Measurements from ENCODE around the gene ARID5B. TPM values are rescaled to one million over a fixed set of nuclear protein-coding genes. Genes with fewer than 3 reads are reported as not detected.

The ARID5B gene
- total RNA-seq, 1 experiment from 2014 or later: 0.04 TPM

DNA sequence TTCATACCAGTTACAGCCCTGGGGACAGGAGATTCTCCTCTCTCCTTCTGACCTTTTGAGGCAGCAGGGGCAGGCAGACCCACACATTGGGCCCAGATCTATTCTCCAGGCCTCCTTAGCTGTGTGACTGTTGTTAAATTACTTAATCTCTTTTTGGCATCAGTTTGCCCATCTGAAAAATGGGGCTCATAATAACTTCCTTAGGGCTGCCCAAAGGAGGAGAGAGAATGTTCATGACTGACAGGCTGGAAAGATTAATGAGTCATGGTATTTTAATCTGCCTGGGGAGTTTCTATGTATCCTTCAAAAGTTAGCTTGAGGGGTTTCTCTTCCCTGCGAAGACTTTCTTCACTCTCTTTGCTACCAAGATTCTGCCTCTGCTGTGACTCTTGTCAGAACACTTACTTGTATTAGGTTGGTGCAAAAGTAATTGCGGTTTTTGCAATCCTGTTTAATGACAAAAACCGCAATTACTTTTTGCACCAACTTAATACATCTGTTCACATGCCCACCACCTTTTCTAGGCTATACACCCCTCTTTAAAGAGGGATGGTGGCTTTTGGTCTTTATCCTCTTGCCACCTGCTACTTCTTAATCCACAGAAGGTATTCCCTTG lies 83.4 kb downstream of the ARID5B start:
- WGBS (ENCODE audit: extremely low coverage, insufficient read length, low lambda C conversion rate): no CpG with 5 or more reads among the region's 3 CpGs
- no peak overlapping the region for H4K8ac ChIP-seq (replicated peaks; ENCODE audit: insufficient read length, low read depth, low read length)
- no peak overlapping the region for H3K14ac ChIP-seq (ENCODE audit: insufficient read depth, low read length)
- no peaks in the 10 kb centered on the region for H3K9me3 ChIP-seq (ENCODE audit: control insufficient read depth, low read depth, low read length)
- H2BK15ac ChIP-seq (ENCODE audit: low read depth, low read length): no peak overlapping the region
- H3T11ph ChIP-seq (ENCODE audit: low read length): no peak overlapping the region
- no peak overlapping the region for H2AK5ac ChIP-seq (ENCODE audit: insufficient read length, low read length)
- no peak overlapping the region for H2BK20ac ChIP-seq (ENCODE audit: low read depth, low read length, poor library complexity, severe bottlenecking)
- H3K79me1 ChIP-seq (ENCODE audit: insufficient read depth, low read depth, low read length, poor library complexity, severe bottlenecking): no peaks in the 10 kb centered on the region
- Mint-ChIP-seq H3K4me3 (no peak overlapping the region), H3K36me3 (ENCODE audit: insufficient read depth in 1 of 3, low read depth in 3 of 3) (no peaks in the 10 kb centered on the region), H3K4me1 (peaks cover 36 to 42% of the 10 kb centered on the region in 2 experiments), H3K27me3 (ENCODE audit: low read depth) (no peaks in the 10 kb centered on the region), H3K27ac (no peak overlapping the region), H3K9me3 (no peaks in the 10 kb centered on the region; a peak in 1 of 5 replicates)
- no peak overlapping the region for H3K18ac ChIP-seq (ENCODE audit: insufficient read length, low read depth, low read length)
- H3K23me2 ChIP-seq (ENCODE audit: insufficient read length, low read depth, low read length, poor library complexity, severe bottlenecking): no peaks in the 10 kb centered on the region
- no peak overlapping the region for H4K91ac ChIP-seq (ENCODE audit: insufficient read length, low read depth, low read length)
- no peak overlapping the region for H3K9ac ChIP-seq (ENCODE audit: extremely low read depth, insufficient read length, low read length)
- no peak for TF ChIP-seq CTCF (conservative IDR thresholded peaks at IDR 0.05)
- no peak overlapping the region for H4K5ac ChIP-seq (ENCODE audit: insufficient read length, low read depth, low read length)
- no peaks in the 10 kb centered on the region for H3K27me3 ChIP-seq (ENCODE audit: insufficient read depth, low read length)
- no peak overlapping the region for H2BK12ac ChIP-seq (ENCODE audit: insufficient read length, low read depth, low read length)
- H2BK120ac ChIP-seq (ENCODE audit: low read depth, low read length, poor library complexity, severe bottlenecking): no peak overlapping the region
- no peak overlapping the region for H3K56ac ChIP-seq (ENCODE audit: insufficient read length, low read depth, low read length)
- no peak overlapping the region for H2AFZ ChIP-seq (ENCODE audit: low read length)
- no peak overlapping the region for H3K27ac ChIP-seq (ENCODE audit: insufficient read length, low read depth, low read length)
- DNase-seq: no peak
- no peaks in the 10 kb centered on the region for H4K20me1 ChIP-seq (ENCODE audit: control insufficient read depth, insufficient read depth, insufficient read length)
- no peaks in the 10 kb centered on the region for H3K79me2 ChIP-seq (ENCODE audit: insufficient read depth, low read length)
- H3K4me1 ChIP-seq (ENCODE audit: insufficient read depth, low read length): peaks cover 17% of the 10 kb centered on the region
- H3K4me2 ChIP-seq (ENCODE audit: insufficient read depth, insufficient read length, low read length): no peak overlapping the region
- H3K23ac ChIP-seq (ENCODE audit: insufficient read length, low read depth, low read length): no peak overlapping the region
- no peak overlapping the region for H3K4ac ChIP-seq (ENCODE audit: low read depth, low read length)
- no peak overlapping the region for H2BK5ac ChIP-seq (ENCODE audit: insufficient read length, low read length)
